HepG2 (cell line): ENCODE data around the gene CCDC9B. TPM values are rescaled to one million over a fixed set of nuclear protein-coding genes. Genes with fewer than 3 reads are reported as not detected.

Experiments used
- ASH2L ChIP-seq: fragments of 300-600, 200-600 bp; sonication (generic); IDR thresholded peaks from 2 replicates; pipeline ENCODE4 v1.7.0; 2017; ENCODE audit warnings: low read depth, mild to moderate bottlenecking, moderate library complexity, mixed read lengths, low read length; ENCODE audit not compliant: insufficient read length
- KDM2A ChIP-seq: sonication (generic); formaldehyde crosslinking; IDR thresholded peaks from 2 replicates; pipeline ENCODE4 v1.4.0; 2020; ENCODE audit warnings: low read depth, missing genetic modification reagents, borderline replicate concordance
- MIXL1 ChIP-seq: IDR thresholded peaks from 2 replicates; pipeline ENCODE4 v1.6.1; 2016
- TEAD2 ChIP-seq: sonication (generic); formaldehyde crosslinking; IDR thresholded peaks from 2 replicates; pipeline ENCODE4 v1.9.0; 2021; ENCODE audit warnings: missing genetic modification reagents
- TRIM24 ChIP-seq: sonication (generic); formaldehyde crosslinking; IDR thresholded peaks from 2 replicates; pipeline ENCODE4 v1.8.0; 2022; ENCODE audit warnings: mild to moderate bottlenecking, missing genetic modification reagents
- YY1 ChIP-seq: IDR thresholded peaks from 2 replicates; pipeline ENCODE4 v1.6.1; 2011; ENCODE audit warnings: low read length, low read depth, moderate library complexity, mild to moderate bottlenecking; ENCODE audit not compliant: insufficient read depth, insufficient replicate concordance
- ZFY ChIP-seq: sonication (generic); formaldehyde crosslinking; IDR thresholded peaks from 2 replicates; pipeline ENCODE4 v1.4.0; 2020; ENCODE audit warnings: missing genetic modification reagents
- ZMYM4 ChIP-seq: sonication (generic); formaldehyde crosslinking; IDR thresholded peaks from 2 replicates; pipeline ENCODE4 v1.8.1; 2023; ENCODE audit warnings: mild to moderate bottlenecking, missing genetic modification reagents
- ZNF160 ChIP-seq: sonication (generic); formaldehyde crosslinking; IDR thresholded peaks from 2 replicates; pipeline ENCODE4 v1.8.0; 2022; ENCODE audit warnings: mild to moderate bottlenecking, inconsistent platforms, missing genetic modification reagents
- ZNF792 ChIP-seq: IDR thresholded peaks from 2 replicates; pipeline ENCODE4 v1.6.1; 2016
- polyA plus RNA-seq, 8 experiments: library from polyadenylated mRNA; depleted of rRNA in 3 of 8; stranded (reverse) in 7 of 8; unstranded in 1 of 8; fragments of >200 nt; fragmentation: Illumina TruSeq in 4 of 8; extraction: Trizol in 4 of 8; gene quantifications; 2 replicates each; pipeline versions ENCODE4 v1.2.1 to v1.2.3, GENCODE V29; 2011 to 2016; ENCODE audit warnings: low read depth in 4 of 8, missing spikeins in 1 of 8, mixed read lengths in 1 of 8; ENCODE audit not compliant: insufficient read depth in 1 of 8
- total RNA-seq, 5 experiments: library from RNA; depleted of rRNA; stranded (reverse); fragments of >200 nt; fragmentation: Illumina TruSeq; extraction: Trizol; gene quantifications; 2 replicates each; pipeline ENCODE4 v1.2.3, GENCODE V29; 2016; ENCODE audit warnings: low read depth in 1 of 5
- TF ChIP-seq, protein P1 (sequence below): sonication (generic); formaldehyde crosslinking; IDR thresholded peaks from 2 replicates; pipeline ENCODE4 v1.4.0; 2020; ENCODE audit warnings: mild to moderate bottlenecking, missing genetic modification reagents
- TF ChIP-seq, protein P2 (sequence below): sonication (generic); formaldehyde crosslinking; IDR thresholded peaks from 2 replicates; pipeline ENCODE4 v1.4.0; 2020; ENCODE audit warnings: mild to moderate bottlenecking, low read depth, missing genetic modification reagents
- TF ChIP-seq, protein P3 (sequence below): sonication (generic); formaldehyde crosslinking; IDR thresholded peaks from 2 replicates; pipeline ENCODE4 v1.5.0; 2020; ENCODE audit warnings: mild to moderate bottlenecking, missing genetic modification reagents
- TF ChIP-seq, protein P4 (sequence below): sonication (generic); formaldehyde crosslinking; IDR thresholded peaks from 2 replicates; pipeline ENCODE4 v1.5.1; 2020; ENCODE audit warnings: mild to moderate bottlenecking, missing genetic modification reagents, moderate library complexity
- TF ChIP-seq, protein P5 (sequence below): sonication (generic); formaldehyde crosslinking; IDR thresholded peaks from 2 replicates; pipeline ENCODE4 v1.5.0; 2020; ENCODE audit warnings: mild to moderate bottlenecking, missing genetic modification reagents

Gene CCDC9B
- total and polyA plus RNA-seq, 2 of the 13 experiments (the other 11 are each of a cell fraction or from before 2014, with no cell fraction given): 0.98 to 1.6 TPM

DNA sequence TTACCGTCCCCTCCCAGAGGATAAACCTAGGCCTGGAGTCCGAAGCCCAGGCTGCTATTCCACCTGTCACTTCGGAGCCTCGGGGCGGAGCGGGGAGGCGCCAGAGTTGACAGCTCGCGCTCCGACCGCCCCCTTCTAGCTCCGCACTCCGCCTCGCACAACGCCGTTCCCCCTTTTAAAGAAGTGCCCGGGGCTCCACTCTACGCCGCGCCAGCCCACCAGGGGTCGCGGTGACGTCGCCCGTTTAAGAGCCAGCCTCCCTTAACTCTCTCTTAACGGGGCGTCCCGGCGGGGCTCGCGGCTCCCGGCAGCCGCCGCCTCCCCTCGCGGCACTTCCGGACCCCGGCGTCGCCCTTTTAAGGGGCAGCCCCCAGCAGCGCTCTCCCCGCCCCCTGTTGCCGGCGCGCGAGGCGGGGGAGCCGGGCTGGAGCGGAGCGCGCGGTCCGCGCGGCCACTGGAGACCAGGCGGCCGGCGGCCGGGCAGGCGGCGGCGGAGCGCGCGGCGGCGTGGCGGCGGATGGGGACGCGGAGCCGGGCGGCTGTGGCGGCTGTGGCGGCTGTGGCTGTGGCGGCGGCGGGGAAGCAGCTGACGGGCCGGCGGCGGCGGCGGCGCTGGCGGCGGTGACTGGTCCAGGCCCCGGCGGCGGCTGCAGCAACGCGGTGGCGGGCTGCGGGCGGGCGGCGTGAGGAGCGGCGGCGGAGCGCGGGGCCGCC, 17.3 kb downstream of the CCDC9B start, which contains the start of gene INAFM2 (continued):
- TF ChIP-seq, protein P1, sequence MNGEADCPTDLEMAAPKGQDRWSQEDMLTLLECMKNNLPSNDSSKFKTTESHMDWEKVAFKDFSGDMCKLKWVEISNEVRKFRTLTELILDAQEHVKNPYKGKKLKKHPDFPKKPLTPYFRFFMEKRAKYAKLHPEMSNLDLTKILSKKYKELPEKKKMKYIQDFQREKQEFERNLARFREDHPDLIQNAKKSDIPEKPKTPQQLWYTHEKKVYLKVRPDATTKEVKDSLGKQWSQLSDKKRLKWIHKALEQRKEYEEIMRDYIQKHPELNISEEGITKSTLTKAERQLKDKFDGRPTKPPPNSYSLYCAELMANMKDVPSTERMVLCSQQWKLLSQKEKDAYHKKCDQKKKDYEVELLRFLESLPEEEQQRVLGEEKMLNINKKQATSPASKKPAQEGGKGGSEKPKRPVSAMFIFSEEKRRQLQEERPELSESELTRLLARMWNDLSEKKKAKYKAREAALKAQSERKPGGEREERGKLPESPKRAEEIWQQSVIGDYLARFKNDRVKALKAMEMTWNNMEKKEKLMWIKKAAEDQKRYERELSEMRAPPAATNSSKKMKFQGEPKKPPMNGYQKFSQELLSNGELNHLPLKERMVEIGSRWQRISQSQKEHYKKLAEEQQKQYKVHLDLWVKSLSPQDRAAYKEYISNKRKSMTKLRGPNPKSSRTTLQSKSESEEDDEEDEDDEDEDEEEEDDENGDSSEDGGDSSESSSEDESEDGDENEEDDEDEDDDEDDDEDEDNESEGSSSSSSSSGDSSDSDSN (CRISPR knock-in tag): peak; percentile 97
- TF ChIP-seq TEAD2 (CRISPR knock-in tag) (peak; percentile 73; the same call in 1 of the 2 replicates), ZFY (peak; percentile 30), ASH2L (peak; percentile 35), ZNF160 (CRISPR knock-in tag) (0 out of 2 replicates have a peak, but pooled peaks have one; percentile 64), ZMYM4 (CRISPR knock-in tag) (peak; percentile 62), YY1 (peak; percentile 65), TRIM24 (CRISPR knock-in tag) (no peak), MIXL1 (CRISPR knock-in tag) (peak; percentile 27; the same call in 1 of the 2 replicates), ZNF792 (CRISPR knock-in tag) (peak; percentile 48; the same call in 1 of the 2 replicates), KDM2A (peak; percentile 84)
- TF ChIP-seq, protein P2, sequence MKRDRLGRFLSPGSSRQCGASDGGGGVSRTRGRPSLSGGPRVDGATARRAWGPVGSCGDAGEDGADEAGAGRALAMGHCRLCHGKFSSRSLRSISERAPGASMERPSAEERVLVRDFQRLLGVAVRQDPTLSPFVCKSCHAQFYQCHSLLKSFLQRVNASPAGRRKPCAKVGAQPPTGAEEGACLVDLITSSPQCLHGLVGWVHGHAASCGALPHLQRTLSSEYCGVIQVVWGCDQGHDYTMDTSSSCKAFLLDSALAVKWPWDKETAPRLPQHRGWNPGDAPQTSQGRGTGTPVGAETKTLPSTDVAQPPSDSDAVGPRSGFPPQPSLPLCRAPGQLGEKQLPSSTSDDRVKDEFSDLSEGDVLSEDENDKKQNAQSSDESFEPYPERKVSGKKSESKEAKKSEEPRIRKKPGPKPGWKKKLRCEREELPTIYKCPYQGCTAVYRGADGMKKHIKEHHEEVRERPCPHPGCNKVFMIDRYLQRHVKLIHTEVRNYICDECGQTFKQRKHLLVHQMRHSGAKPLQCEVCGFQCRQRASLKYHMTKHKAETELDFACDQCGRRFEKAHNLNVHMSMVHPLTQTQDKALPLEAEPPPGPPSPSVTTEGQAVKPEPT (CRISPR knock-in tag): peak; percentile 76; the same call in 1 of the 2 replicates
- TF ChIP-seq, protein P3, sequence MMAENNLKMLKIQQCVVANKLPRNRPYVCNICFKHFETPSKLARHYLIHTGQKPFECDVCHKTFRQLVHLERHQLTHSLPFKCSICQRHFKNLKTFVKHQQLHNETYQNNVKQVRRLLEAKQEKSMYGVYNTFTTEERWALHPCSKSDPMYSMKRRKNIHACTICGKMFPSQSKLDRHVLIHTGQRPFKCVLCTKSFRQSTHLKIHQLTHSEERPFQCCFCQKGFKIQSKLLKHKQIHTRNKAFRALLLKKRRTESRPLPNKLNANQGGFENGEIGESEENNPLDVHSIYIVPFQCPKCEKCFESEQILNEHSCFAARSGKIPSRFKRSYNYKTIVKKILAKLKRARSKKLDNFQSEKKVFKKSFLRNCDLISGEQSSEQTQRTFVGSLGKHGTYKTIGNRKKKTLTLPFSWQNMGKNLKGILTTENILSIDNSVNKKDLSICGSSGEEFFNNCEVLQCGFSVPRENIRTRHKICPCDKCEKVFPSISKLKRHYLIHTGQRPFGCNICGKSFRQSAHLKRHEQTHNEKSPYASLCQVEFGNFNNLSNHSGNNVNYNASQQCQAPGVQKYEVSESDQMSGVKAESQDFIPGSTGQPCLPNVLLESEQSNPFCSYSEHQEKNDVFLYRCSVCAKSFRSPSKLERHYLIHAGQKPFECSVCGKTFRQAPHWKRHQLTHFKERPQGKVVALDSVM (CRISPR knock-in tag): peak; percentile 45; the same call in 1 of the 2 replicates
- TF ChIP-seq, protein P4, sequence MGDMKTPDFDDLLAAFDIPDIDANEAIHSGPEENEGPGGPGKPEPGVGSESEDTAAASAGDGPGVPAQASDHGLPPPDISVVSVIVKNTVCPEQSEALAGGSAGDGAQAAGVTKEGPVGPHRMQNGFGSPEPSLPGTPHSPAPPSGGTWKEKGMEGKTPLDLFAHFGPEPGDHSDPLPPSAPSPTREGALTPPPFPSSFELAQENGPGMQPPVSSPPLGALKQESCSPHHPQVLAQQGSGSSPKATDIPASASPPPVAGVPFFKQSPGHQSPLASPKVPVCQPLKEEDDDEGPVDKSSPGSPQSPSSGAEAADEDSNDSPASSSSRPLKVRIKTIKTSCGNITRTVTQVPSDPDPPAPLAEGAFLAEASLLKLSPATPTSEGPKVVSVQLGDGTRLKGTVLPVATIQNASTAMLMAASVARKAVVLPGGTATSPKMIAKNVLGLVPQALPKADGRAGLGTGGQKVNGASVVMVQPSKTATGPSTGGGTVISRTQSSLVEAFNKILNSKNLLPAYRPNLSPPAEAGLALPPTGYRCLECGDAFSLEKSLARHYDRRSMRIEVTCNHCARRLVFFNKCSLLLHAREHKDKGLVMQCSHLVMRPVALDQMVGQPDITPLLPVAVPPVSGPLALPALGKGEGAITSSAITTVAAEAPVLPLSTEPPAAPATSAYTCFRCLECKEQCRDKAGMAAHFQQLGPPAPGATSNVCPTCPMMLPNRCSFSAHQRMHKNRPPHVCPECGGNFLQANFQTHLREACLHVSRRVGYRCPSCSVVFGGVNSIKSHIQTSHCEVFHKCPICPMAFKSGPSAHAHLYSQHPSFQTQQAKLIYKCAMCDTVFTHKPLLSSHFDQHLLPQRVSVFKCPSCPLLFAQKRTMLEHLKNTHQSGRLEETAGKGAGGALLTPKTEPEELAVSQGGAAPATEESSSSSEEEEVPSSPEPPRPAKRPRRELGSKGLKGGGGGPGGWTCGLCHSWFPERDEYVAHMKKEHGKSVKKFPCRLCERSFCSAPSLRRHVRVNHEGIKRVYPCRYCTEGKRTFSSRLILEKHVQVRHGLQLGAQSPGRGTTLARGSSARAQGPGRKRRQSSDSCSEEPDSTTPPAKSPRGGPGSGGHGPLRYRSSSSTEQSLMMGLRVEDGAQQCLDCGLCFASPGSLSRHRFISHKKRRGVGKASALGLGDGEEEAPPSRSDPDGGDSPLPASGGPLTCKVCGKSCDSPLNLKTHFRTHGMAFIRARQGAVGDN (CRISPR knock-in tag): peak; percentile 69
- TF ChIP-seq, protein P5, sequence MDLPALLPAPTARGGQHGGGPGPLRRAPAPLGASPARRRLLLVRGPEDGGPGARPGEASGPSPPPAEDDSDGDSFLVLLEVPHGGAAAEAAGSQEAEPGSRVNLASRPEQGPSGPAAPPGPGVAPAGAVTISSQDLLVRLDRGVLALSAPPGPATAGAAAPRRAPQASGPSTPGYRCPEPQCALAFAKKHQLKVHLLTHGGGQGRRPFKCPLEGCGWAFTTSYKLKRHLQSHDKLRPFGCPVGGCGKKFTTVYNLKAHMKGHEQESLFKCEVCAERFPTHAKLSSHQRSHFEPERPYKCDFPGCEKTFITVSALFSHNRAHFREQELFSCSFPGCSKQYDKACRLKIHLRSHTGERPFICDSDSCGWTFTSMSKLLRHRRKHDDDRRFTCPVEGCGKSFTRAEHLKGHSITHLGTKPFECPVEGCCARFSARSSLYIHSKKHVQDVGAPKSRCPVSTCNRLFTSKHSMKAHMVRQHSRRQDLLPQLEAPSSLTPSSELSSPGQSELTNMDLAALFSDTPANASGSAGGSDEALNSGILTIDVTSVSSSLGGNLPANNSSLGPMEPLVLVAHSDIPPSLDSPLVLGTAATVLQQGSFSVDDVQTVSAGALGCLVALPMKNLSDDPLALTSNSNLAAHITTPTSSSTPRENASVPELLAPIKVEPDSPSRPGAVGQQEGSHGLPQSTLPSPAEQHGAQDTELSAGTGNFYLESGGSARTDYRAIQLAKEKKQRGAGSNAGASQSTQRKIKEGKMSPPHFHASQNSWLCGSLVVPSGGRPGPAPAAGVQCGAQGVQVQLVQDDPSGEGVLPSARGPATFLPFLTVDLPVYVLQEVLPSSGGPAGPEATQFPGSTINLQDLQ (CRISPR knock-in tag): no peak
